HCT116 (cell line): ENCODE measurements around the gene ZDHHC22.

Source experiments
- EZH2 ChIP-seq: fragments of 200-600 bp; sonication (generic); IDR thresholded peaks from 2 replicates; pipeline ENCODE4 v1.6.1; 2017; ENCODE audit warnings: antibody characterized with exemption, mixed run types
- JUND ChIP-seq: IDR thresholded peaks from 2 replicates; pipeline ENCODE4 v1.6.1; 2012
- TF ChIP-seq, protein P1 (sequence below), 3 experiments: fragments of 200-600 bp in 1 of 3; sonication (generic) in 1 of 3; IDR thresholded peaks in 2 of 3; conservative IDR thresholded peaks in 1 of 3; 2 replicates each; pipeline ENCODE4 v1.5.1; 2012 to 2017; ENCODE audit warnings: low read depth in 2 of 3, low read length in 2 of 3, antibody characterized with exemption in 1 of 3, borderline replicate concordance in 1 of 3, control low read depth in 1 of 3, mild to moderate bottlenecking in 1 of 3, mixed read lengths in 1 of 3, mixed run types in 1 of 3, moderate library complexity in 1 of 3; ENCODE audit not compliant: insufficient read depth in 1 of 3
- TF ChIP-seq, protein P2 (sequence below): IDR thresholded peaks from 2 replicates; pipeline ENCODE4 v1.6.1; 2011; ENCODE audit warnings: mild to moderate bottlenecking, low read length, moderate library complexity; ENCODE audit not compliant: insufficient replicate concordance; ENCODE audit errors: extremely low read depth

DNA sequence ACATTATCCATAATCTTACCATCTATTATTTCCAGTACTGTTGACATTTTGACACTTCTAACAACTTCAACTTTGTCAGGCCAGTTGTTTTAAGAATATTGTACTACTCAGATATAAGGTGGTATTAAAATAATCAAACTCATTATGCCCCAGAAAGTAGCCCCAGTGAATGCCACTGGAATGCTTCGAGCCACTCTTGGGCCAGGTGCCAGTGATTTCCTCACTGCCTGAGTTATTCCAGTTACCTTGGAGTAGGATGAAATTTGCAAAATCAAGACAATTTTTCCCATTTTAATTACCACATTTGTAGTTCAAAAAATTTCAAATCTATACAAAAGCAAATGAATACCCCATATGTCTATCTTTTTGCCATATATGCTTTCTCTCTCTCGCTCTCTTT lies 34.4 kb downstream of the ZDHHC22 start:
- TF ChIP-seq, protein P1, sequence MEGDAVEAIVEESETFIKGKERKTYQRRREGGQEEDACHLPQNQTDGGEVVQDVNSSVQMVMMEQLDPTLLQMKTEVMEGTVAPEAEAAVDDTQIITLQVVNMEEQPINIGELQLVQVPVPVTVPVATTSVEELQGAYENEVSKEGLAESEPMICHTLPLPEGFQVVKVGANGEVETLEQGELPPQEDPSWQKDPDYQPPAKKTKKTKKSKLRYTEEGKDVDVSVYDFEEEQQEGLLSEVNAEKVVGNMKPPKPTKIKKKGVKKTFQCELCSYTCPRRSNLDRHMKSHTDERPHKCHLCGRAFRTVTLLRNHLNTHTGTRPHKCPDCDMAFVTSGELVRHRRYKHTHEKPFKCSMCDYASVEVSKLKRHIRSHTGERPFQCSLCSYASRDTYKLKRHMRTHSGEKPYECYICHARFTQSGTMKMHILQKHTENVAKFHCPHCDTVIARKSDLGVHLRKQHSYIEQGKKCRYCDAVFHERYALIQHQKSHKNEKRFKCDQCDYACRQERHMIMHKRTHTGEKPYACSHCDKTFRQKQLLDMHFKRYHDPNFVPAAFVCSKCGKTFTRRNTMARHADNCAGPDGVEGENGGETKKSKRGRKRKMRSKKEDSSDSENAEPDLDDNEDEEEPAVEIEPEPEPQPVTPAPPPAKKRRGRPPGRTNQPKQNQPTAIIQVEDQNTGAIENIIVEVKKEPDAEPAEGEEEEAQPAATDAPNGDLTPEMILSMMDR (IDR thresholded peaks at IDR 0.05 in 2 of 3, conservative IDR thresholded peaks at IDR 0.05 in 1 of 3; ENCODE audit: borderline replicate concordance in 1 of 3, insufficient read depth in 1 of 3, low read depth in 2 of 3, low read length in 2 of 3) = no peak
- no peak for TF ChIP-seq JUND
- TF ChIP-seq, protein P2, sequence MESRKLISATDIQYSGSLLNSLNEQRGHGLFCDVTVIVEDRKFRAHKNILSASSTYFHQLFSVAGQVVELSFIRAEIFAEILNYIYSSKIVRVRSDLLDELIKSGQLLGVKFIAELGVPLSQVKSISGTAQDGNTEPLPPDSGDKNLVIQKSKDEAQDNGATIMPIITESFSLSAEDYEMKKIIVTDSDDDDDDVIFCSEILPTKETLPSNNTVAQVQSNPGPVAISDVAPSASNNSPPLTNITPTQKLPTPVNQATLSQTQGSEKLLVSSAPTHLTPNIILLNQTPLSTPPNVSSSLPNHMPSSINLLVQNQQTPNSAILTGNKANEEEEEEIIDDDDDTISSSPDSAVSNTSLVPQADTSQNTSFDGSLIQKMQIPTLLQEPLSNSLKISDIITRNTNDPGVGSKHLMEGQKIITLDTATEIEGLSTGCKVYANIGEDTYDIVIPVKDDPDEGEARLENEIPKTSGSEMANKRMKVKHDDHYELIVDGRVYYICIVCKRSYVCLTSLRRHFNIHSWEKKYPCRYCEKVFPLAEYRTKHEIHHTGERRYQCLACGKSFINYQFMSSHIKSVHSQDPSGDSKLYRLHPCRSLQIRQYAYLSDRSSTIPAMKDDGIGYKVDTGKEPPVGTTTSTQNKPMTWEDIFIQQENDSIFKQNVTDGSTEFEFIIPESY = no peak
- TF ChIP-seq EZH2 = no peak
